ENCODE measurements around the gene ILKAP.

The ILKAP gene

GRCh38 chr2:238124488-238125126, 78.9 kb downstream of the ILKAP start:
- Histone ChIP-seq H3K4me3 (ENCODE audit: low read depth, low read length) (no peak overlapping the region), H3K36me3 (replicated peaks) (no peaks in the 10 kb centered on the region), H3K27me3 (replicated peaks) (peaks cover 2% of the 10 kb centered on the region), H3K27ac (no peak overlapping the region)
- no peak for DNase-seq
- TF ChIP-seq CTCF (IDR thresholded peaks at IDR 0.05; ENCODE audit: low read depth, low read length, missing control alignments): no peak
- in situ Hi-C loops (cut with HindIII; ENCODE audit: low pct_ligation_motif_present, low sequenced_read_pairs): no loop called here

DNA sequence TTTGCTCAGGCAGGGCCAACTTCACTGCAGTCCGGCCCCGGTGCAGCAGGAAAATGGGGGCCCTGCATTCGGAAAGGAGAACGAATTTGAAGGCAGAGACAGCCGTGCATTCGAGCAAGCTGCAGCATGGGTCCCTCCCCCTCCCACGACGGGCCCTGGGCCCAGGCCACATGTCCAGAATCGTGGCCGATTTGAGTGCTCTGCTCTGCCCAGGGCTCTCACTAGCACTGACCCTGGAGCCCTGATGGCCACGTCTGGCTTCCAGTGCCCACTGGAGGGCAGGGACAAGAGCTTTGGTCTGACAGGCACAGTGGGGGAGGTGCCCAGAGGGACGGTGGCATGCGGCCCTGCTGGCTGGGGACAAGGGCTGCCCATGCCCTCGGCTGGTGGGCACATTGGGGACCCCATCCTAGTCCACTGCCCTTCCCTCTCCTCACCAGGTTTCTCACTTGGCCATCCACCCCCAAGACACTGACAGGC, 79.5 kb downstream of the ILKAP start:
- Histone ChIP-seq H3K4me3 (ENCODE audit: low read depth, low read length) (no peak overlapping the region), H3K36me3 (replicated peaks) (no peaks in the 10 kb centered on the region), H3K27me3 (replicated peaks) (peaks cover 2% of the 10 kb centered on the region), H3K27ac (no peak overlapping the region)
- no peak for TF ChIP-seq CTCF (IDR thresholded peaks at IDR 0.05; ENCODE audit: low read depth, low read length, missing control alignments)
- in situ Hi-C loops (cut with HindIII; ENCODE audit: low pct_ligation_motif_present, low sequenced_read_pairs): no loop called here
- no peak for DNase-seq

GRCh38 chr2:238123218-238123971, 80.1 kb downstream of the ILKAP start:
- no peak for TF ChIP-seq CTCF (IDR thresholded peaks at IDR 0.05; ENCODE audit: low read depth, low read length, missing control alignments)
- Histone ChIP-seq H3K27me3 (replicated peaks) (peaks cover 2% of the 10 kb centered on the region), H3K36me3 (replicated peaks) (no peaks in the 10 kb centered on the region), H3K27ac (no peak overlapping the region), H3K4me3 (ENCODE audit: low read depth, low read length) (no peak overlapping the region)
- in situ Hi-C loops (cut with HindIII; ENCODE audit: low pct_ligation_motif_present, low sequenced_read_pairs): no loop called here
- DNase-seq: no peak

GRCh38 chr2:238122287-238123217, 80.9 kb downstream of the ILKAP start:
- H3K27me3 ChIP-seq (replicated peaks): peaks cover 6% of the 10 kb centered on the region
- TF ChIP-seq CTCF (IDR thresholded peaks at IDR 0.05; ENCODE audit: low read depth, low read length, missing control alignments): no peak

DNA sequence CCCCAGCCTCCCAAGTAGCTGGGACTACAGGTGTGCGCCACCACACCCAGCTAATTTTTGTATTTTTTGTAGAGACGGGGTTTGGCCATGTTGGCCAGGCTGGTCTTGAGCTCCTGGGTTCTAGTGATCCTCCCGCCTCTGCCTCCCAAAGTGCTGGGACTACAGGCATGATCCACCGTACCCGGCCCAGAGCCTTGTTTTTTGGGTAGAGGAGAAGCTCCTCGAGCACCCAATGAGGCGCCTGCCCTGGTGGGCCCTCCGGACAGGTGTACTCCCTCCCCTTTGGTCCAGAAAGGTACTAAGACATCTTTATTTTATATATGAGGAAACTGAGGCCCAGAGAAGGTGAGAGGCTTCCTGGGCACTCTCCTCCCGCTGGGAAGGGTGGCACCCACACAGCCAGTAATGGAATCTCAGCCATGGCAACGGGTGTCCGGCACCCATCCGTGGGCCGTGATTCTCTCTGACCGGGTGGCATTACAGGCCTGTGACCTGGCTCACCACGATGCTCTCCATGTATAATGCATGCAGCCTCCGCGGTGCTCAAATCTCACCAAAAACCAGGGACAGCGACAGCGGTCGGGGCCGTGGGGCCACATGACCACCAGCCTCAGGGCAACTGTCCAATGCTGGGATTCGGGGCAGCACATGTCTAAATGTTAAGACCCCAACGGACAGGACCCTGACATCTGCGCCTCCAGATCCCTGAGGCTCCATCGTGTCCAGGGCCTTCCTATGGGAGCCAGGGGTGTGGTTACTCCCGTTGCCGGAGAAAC, 81.8 kb downstream of the ILKAP start:
- no peak for TF ChIP-seq CTCF (IDR thresholded peaks at IDR 0.05; ENCODE audit: low read depth, low read length, missing control alignments)
- Histone ChIP-seq H3K4me3 (ENCODE audit: low read depth, low read length) (no peak overlapping the region), H3K27me3 (replicated peaks) (peaks cover 6% of the 10 kb centered on the region), H3K27ac (no peak overlapping the region), H3K36me3 (replicated peaks) (no peaks in the 10 kb centered on the region)
- in situ Hi-C loops (cut with HindIII; ENCODE audit: low pct_ligation_motif_present, low sequenced_read_pairs): no loop called here
- no peak for DNase-seq

More at GRCh38 chr2:238122287-238123217, 80.9 kb downstream of the ILKAP start:
- in situ Hi-C loops (cut with HindIII; ENCODE audit: low pct_ligation_motif_present, low sequenced_read_pairs): no loop called here
- no peak overlapping the region for H3K4me3 ChIP-seq (ENCODE audit: low read depth, low read length)
- DNase-seq: no peak
- no peak overlapping the region for H3K27ac ChIP-seq
- no peaks in the 10 kb centered on the region for H3K36me3 ChIP-seq (replicated peaks)

Data from brain microvascular endothelial cell (primary cell).